Measurements from ENCODE around the gene TBC1D30.

DNA sequence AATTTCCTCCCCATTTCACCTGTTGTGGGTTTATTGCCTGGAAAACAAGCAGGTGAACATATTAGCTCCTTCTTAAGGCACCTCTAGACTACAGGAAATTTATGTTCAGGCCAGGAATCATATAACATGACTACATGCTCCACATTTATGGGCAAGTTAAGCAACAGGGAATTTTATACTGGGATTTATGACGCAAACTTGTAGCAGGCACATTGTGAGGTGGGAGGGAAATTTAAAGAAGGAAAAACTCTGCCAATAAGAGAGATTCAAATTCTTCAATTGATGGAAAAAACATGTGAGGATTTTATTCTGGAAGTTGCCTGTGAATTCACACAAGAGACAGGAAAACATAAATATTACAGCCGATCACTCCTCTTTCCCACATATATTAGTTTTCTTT is 93.9 kb downstream of the TBC1D30 start:
- TF ChIP-seq, protein P1, sequence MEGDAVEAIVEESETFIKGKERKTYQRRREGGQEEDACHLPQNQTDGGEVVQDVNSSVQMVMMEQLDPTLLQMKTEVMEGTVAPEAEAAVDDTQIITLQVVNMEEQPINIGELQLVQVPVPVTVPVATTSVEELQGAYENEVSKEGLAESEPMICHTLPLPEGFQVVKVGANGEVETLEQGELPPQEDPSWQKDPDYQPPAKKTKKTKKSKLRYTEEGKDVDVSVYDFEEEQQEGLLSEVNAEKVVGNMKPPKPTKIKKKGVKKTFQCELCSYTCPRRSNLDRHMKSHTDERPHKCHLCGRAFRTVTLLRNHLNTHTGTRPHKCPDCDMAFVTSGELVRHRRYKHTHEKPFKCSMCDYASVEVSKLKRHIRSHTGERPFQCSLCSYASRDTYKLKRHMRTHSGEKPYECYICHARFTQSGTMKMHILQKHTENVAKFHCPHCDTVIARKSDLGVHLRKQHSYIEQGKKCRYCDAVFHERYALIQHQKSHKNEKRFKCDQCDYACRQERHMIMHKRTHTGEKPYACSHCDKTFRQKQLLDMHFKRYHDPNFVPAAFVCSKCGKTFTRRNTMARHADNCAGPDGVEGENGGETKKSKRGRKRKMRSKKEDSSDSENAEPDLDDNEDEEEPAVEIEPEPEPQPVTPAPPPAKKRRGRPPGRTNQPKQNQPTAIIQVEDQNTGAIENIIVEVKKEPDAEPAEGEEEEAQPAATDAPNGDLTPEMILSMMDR (IDR thresholded peaks at IDR 0.05): no peak
- TF ChIP-seq POLR2A (IDR thresholded peaks at IDR 0.05): no peak
